Left lung (tissue), 10 donors: ENCODE results near the gene HEXA. TPM values are rescaled to one million over a fixed set of nuclear protein-coding genes. Genes with fewer than 3 reads are reported as not detected.
"Not testable (repeated sequence)": the region's sequence is repeated elsewhere in the genome, so short reads cannot be mapped to it uniquely, and the experiment has no call there.

ENCODE experiments used
- ATAC-seq: fragments of 200-7000 bp; cut with Tn5 transposase; one replicate; pipeline ENCODE4 v1.9.1; 2020; ENCODE audit warnings: moderate library complexity
- DNase-seq, 4 donors: peaks; one replicate each; pipeline ENCODE4 v3.0.0-alpha.2; 2013 to 2020
- H3K27ac ChIP-seq, 2 donors: fragments of 200-600 bp; sonication (generic) in 1 of 2; one replicate each; pipeline versions ENCODE4 v1.5.0 to v1.8.0; 2020 to 2021
- H3K27me3 ChIP-seq, 2 donors: fragments of 200-600 bp; sonication (generic) in 1 of 2; one replicate each; pipeline versions ENCODE4 v1.5.0 to v1.8.0; 2020 to 2021
- H3K36me3 ChIP-seq, 2 donors: fragments of 200-600 bp; sonication (generic) in 1 of 2; one replicate each; pipeline versions ENCODE4 v1.5.0 to v1.8.0; 2020 to 2021
- H3K4me1 ChIP-seq, 2 donors: fragments of 200-600 bp; one replicate each; pipeline ENCODE4 v1.8.0; 2021
- H3K4me3 ChIP-seq, 2 donors: fragments of 200-600 bp; sonication (generic) in 1 of 2; one replicate each; pipeline versions ENCODE4 v1.5.0 to v1.8.0; 2020 to 2021; ENCODE audit warnings: mild to moderate bottlenecking in 1 of 2
- H3K9me3 ChIP-seq, 2 donors: fragments of 200-600 bp; sonication (generic) in 1 of 2; one replicate each; pipeline versions ENCODE4 v1.5.0 to v1.8.0; 2020 to 2021
- intact Hi-C, 2 donors: fragments of 100-400 bp; cut with DNase I; formaldehyde crosslinking; loops; one replicate each; pipeline versions ENCODE4 v1.11.2 to v1.14.2; 2022
- polyA plus RNA-seq, 6 donors: library from polyadenylated mRNA; unstranded; fragments of 120-200 nt; gene quantifications; one replicate each; pipeline ENCODE4 v1.2.1, GENCODE V29; 2013; ENCODE audit not compliant: insufficient read length in 6 of 6
- total RNA-seq, 2 donors: library from RNA; stranded (reverse); fragmentation: NEBNext Ultra II Directional; extraction: Animal tissue kit (Norgen Biotek cat#: 25700); gene quantifications; one replicate each; pipeline ENCODE4 v1.2.1, GENCODE V29; 2021
- TF ChIP-seq, protein P1 (sequence below), 2 donors: fragments of 200-600 bp; sonication (generic) in 1 of 2; IDR thresholded peaks; one replicate each; pipeline versions ENCODE4 v1.5.0 to v1.8.0; 2021; ENCODE audit warnings: antibody characterized with exemption in 2 of 2
- donor health status: DM: no; HTN: yes; CAD: no.
- donor health status: DM: no; HTN: no; CAD: no.

The HEXA gene
- total and polyA plus RNA-seq, 8 donors: 74.0 to 193 (median 90.3) TPM

DNA sequence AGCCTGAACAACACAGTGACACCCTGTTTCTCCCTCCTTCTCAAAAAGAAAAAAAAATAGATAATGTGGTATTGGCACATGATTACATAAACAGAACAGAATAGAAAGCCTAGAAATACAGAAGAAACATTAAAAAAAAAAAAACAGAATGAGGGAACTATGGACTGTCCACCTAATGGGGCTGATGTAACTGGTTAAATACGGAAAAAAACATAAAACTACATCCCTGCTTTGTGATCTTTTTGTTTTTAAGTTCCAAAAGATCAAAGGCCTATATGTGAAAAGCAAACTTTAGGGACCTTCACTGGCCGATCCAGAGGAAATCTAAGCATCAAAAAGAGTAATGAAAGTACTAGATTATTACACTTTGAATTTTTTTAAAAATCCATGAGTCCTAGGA lies 39.5 kb upstream of the HEXA start:
- H3K4me1 ChIP-seq: no peaks in the 10 kb centered on the region
- H3K27me3 ChIP-seq: peaks cover 0 to 4% of the 10 kb centered on the region in 2 donors
- no peaks in the 10 kb centered on the region for H3K36me3 ChIP-seq
- ATAC-seq (no peak), DNase-seq (no peak)
- peaks cover 0 to 3% of the 10 kb centered on the region in 2 donors for H3K9me3 ChIP-seq
- no peak overlapping the region for H3K27ac ChIP-seq
- TF ChIP-seq, protein P1, sequence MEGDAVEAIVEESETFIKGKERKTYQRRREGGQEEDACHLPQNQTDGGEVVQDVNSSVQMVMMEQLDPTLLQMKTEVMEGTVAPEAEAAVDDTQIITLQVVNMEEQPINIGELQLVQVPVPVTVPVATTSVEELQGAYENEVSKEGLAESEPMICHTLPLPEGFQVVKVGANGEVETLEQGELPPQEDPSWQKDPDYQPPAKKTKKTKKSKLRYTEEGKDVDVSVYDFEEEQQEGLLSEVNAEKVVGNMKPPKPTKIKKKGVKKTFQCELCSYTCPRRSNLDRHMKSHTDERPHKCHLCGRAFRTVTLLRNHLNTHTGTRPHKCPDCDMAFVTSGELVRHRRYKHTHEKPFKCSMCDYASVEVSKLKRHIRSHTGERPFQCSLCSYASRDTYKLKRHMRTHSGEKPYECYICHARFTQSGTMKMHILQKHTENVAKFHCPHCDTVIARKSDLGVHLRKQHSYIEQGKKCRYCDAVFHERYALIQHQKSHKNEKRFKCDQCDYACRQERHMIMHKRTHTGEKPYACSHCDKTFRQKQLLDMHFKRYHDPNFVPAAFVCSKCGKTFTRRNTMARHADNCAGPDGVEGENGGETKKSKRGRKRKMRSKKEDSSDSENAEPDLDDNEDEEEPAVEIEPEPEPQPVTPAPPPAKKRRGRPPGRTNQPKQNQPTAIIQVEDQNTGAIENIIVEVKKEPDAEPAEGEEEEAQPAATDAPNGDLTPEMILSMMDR (IDR thresholded peaks at IDR 0.05): no peak
- intact Hi-C loops: no loop called here
- H3K4me3 ChIP-seq: no peak overlapping the region

DNA sequence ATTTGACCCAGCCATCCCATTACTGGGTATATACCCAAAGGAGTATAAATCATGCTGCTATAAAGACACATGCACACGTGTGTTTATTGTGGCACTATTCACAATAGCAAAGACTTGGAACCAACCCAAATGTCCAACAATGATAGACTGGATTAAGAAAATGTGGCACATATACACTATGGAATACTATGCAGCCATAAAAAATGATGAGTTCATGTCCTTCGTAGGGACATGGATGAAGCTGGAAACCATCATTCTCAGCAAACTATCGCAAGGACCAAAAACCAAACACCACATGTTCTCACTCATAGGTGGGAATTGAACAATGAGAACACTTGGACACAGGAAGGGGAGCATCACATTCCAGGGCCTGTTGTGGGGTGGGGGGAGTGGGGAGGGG lies 37.5 kb upstream of the HEXA start:
- H3K9me3 ChIP-seq, ATAC-seq, H3K4me1 ChIP-seq, intact Hi-C loops, H3K36me3 ChIP-seq, DNase-seq, H3K4me3 ChIP-seq, H3K27ac ChIP-seq: not testable (repeated sequence)
- peaks cover 0 to 11% of the 10 kb centered on the region in 2 donors for H3K27me3 ChIP-seq

DNA sequence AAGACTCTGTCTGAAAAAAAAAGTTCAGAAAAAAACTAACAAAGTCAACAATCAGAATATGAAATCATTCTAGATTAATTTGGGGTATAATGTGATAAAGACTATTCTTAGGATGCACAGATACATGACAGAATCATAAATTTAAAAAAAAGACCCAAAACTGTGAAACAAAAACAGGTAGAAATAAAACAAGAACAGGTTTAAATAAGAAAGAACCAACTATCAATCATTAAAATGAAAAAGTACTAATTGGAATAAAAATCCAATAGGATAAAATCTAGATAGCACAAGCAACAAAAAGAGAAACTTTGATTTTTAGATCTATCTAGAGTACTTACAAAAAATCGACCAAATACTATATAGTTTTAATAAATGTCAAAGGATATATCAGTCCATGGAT lies 35.7 kb upstream of the HEXA start:
- Histone ChIP-seq H3K9me3 (peaks cover 0 to 3% of the 10 kb centered on the region in 2 donors), H3K4me1 (no peaks in the 10 kb centered on the region), H3K36me3 (no peaks in the 10 kb centered on the region), H3K4me3 (no peak overlapping the region), H3K27ac (no peak overlapping the region), H3K27me3 (peaks cover 0 to 11% of the 10 kb centered on the region in 2 donors)
- TF ChIP-seq, protein P1 (IDR thresholded peaks at IDR 0.05): no peak
- intact Hi-C loops: no loop called here
- ATAC-seq (no peak), DNase-seq (no peak)

DNA sequence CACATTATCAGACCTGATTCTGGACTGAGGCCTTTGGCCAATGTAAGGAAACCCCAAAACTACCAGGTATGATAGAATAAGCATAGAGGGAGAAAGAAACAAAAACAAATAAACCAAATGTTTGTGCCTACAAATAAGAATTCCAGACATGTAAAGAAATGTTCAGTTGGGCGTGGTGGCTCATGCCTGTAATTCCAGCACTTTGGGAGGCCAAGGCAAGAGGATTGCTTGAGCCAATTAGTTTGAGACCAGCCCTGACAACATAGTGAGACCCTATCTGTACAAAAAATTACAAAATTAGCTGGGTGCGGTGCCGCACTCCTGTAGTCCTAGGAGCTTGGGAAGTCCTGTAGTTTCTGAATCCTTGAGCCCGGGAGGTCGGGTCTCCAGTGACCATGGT lies 35.3 kb upstream of the HEXA start:
- Histone ChIP-seq H3K36me3 (no peaks in the 10 kb centered on the region), H3K4me3 (no peak overlapping the region), H3K9me3 (peaks cover 0 to 3% of the 10 kb centered on the region in 2 donors), H3K27me3 (peaks cover 0 to 11% of the 10 kb centered on the region in 2 donors), H3K4me1 (no peaks in the 10 kb centered on the region), H3K27ac (no peak overlapping the region)
- DNase-seq (no peak), ATAC-seq (no peak)
- intact Hi-C loops: no loop called here
- TF ChIP-seq, protein P1 (IDR thresholded peaks at IDR 0.05): no peak

DNA sequence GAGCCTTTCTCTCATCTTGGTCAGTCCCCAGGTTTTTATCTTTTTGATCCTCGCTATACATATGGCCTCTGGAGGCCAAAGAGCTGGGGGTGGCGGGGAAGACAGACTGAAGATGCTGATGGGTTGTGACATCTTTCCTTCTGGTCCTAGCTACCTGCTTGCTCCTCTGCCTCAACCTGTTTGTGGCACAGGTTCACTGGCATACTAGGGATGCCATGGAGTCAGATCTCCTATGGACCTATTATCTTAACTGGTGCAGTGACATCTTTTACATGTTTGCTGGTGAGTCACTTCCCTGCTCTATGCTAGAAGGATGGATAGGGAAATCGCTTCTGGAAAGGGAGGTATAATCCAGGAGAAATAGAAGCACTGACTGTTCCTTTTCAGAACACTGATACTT lies 31.1 kb upstream of the HEXA start:
- DNase-seq (no peak), ATAC-seq (no peak)
- no peaks in the 10 kb centered on the region for H3K4me1 ChIP-seq
- H3K9me3 ChIP-seq: peaks cover 0 to 3% of the 10 kb centered on the region in 2 donors
- H3K36me3 ChIP-seq: no peaks in the 10 kb centered on the region
- TF ChIP-seq, protein P1 (IDR thresholded peaks at IDR 0.05): no peak
- H3K4me3 ChIP-seq: no peak overlapping the region
- peaks cover 0 to 15% of the 10 kb centered on the region in 2 donors for H3K27me3 ChIP-seq
- intact Hi-C loops: no loop called here
- H3K27ac ChIP-seq: no peak overlapping the region

DNA sequence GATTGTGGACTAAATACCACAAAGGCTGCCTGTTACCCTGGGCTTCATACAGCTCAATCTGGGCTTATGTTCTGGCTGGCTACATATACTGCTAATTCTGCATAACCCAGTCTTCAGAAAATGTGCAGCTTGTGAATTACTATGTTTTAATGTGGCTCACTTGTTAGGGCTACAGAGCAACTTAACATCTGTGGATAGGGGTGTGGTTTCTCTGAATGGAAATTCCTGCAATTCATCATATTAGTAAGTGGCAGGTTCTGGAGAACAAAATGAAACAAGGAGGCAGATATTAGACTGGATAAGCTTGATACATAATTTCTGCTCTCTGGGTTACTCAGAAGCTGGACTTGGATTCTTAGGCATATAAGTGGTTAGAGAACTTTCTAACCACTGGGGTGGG lies 29.0 kb upstream of the HEXA start:
- Histone ChIP-seq H3K9me3 (no peaks in the 10 kb centered on the region), H3K4me1 (no peaks in the 10 kb centered on the region), H3K4me3 (no peak overlapping the region), H3K27ac (no peak overlapping the region), H3K27me3 (peaks cover 0 to 6% of the 10 kb centered on the region in 2 donors), H3K36me3 (no peaks in the 10 kb centered on the region)
- DNase-seq (no peak), ATAC-seq (no peak)
- intact Hi-C loops: no loop called here
- TF ChIP-seq, protein P1 (IDR thresholded peaks at IDR 0.05): no peak
